Stimulated activated CD8-positive, alpha-beta memory T cell treated with anti-CD3 and anti-CD28 coated beads, Interleukin-2, amount 100 ng/mL, for 48 hours (primary cell): ENCODE results near the gene GALNTL6.
"Not testable (repeated sequence)": the region's sequence is repeated elsewhere in the genome, so short reads cannot be mapped to it uniquely, and the experiment has no call there.

Source experiments
- DNase-seq, 2 donors: peaks; one replicate each; pipeline ENCODE4 v3.0.0-alpha.2; 2020; ENCODE audit warnings: low read depth in 2 of 2

GALNTL6 gene

DNA sequence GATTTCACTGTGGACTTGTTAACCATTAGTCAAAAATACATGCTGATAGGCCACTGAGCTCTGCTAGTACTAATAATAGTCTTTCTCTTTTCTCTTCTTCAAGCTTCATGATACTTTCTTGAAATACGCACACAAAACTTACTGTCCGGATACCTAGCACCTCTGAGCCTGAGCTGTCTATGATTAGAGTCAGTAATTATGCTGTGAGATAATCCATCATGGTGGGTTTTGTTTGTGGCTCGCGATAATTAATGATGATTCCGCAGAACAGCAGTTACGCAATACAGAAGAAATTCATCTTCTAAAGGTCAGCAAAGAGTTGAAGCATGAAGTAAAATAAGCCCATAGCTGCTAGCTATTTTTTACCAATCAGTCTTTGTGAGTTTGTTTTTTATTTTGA lies 843.9 kb downstream of the GALNTL6 start:
- no peak for DNase-seq

- DNase-seq: no peak
Observed at GRCh38 chr4:172660251-172660650, 847.0 kb downstream of the GALNTL6 start.

GRCh38 chr4:172662113-172662512 lies 848.9 kb downstream of the GALNTL6 start:
- no peak for DNase-seq

GRCh38 chr4:172666711-172667368 lies 853.6 kb downstream of the GALNTL6 start:
- DNase-seq: no peak

- DNase-seq: no peak
Observed at GRCh38 chr4:172674811-172675210, 861.6 kb downstream of the GALNTL6 start.

GRCh38 chr4:172675232-172675631 lies 862.0 kb downstream of the GALNTL6 start:
- DNase-seq: no peak

DNA sequence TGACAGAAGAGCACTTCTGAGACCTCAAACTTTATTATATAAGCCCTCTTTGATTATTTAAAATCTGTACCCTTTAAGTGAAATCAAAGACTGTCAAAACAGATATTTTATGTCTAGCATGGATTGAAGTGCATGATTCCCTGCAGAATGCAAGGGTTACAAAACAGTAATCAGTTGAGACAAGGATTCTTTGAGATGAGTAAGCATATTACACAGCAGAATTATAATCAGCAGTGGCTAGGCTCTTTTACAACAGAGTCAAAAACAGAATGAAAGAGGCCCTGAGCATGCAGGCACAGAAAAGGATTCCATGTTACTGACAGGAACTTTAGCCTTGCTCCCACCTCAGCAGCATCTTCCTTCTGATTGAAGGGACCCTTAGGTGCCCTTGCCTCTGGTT lies 867.5 kb downstream of the GALNTL6 start:
- DNase-seq: no peak

- DNase-seq: no peak
Observed at GRCh38 chr4:172683021-172683420, 869.8 kb downstream of the GALNTL6 start.

DNA sequence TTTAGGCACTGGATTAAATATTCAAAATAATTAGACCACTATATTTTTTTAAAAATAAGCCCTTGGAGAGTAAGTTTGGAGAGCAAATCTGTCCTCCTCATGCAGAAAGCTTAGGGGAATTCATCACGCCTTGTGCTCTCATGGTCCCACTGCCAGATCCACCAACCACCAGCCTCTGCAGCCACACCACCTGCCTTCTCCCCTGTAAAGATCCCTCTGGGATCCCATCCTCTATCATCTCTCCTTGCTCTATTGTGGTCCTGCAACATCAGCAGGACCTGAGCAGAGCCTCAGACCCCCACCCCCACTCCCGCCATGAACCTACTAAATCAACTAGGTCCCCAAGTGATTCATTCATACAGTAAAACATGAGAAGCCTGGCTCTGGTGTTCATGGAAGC lies 872.8 kb downstream of the GALNTL6 start:
- no peak for DNase-seq

GRCh38 chr4:172688534-172688933 lies 875.3 kb downstream of the GALNTL6 start:
- DNase-seq: no peak

- no peak for DNase-seq
Observed at GRCh38 chr4:172691552-172691951, 878.3 kb downstream of the GALNTL6 start.

GRCh38 chr4:172692701-172693100 lies 879.5 kb downstream of the GALNTL6 start:
- DNase-seq: no peak

DNA sequence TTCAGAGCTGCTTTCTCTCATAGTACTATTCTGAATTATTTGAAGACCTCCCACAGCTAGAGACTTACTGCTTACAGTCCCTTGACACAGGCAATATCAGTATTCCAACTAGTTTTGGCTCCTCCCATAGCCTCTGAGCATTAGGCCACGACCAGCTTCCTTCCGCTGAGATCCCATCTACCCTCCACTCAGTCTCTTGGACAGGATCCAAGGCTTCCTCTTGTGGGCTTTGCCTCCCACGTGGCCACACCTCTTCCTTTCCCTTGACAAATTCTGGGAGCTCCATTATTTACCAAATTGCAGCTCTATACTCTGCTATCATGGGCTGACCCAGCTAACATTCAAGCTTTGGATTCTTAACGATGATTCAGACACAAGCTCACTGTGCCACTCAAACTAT lies 885.1 kb downstream of the GALNTL6 start:
- DNase-seq: no peak

- DNase-seq: no peak
Observed at GRCh38 chr4:172705565-172705964, 892.4 kb downstream of the GALNTL6 start.

- DNase-seq: no peak
Observed at GRCh38 chr4:172706000-172706399, 892.8 kb downstream of the GALNTL6 start.

DNA sequence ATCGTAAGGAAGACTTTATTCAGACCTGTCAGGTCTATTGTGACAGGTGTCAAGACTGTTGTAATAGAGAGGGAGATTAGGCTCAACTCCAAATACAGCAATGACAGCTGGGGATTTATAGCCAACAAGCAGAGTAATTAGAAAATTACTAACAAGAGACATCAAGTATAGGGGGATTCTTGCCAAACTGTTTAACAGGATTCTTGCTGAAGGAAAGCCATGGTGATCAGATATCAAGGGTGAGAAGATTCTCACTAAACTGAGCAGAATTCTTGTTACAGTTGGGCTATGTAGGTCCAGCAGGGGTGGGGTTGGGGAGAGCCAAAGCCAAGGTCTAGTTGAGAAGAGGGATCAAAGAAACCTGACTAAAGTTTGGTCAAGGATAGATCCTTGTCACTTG lies 894.4 kb downstream of the GALNTL6 start:
- DNase-seq: no peak

- no peak for DNase-seq
Observed at GRCh38 chr4:172708184-172708583, 895.0 kb downstream of the GALNTL6 start.

DNA sequence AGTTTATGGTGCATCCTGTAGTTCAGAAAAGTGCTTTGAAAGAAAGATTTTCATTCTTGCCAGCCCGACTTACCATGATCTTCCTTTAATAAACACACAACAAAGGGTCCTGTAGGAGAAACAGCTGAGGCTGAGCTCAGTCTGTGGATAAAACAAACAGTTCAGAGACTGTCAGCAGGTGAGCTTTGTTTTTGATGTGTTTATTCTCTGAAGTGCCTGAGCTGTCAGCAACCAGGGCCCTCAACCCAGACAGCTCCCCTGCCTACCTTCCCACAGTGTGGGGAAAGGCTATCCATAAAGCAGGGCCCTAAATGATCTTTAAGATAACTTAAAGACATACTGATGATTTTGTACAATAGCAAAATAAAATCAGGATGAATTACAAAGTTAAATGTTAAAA lies 896.2 kb downstream of the GALNTL6 start:
- no peak for DNase-seq

DNA sequence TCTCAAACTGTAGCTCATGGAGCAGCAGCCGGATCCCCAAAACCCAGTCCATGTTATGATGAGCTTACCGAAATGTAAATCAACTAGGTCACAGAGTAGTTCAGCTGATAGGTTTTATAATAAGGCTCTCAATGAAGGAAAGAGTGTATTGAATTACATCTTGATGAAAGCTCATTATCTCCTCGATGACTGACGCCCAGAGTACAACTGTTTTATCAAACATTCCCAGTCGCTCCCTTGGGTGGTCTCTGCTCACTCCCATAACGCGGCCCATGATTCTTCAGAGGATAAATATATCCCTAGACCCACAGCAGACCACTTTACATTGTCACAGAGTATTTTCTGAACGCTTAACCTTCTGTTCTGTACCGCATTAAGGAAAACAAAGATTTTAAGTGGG lies 903.1 kb downstream of the GALNTL6 start:
- DNase-seq: no peak

DNA sequence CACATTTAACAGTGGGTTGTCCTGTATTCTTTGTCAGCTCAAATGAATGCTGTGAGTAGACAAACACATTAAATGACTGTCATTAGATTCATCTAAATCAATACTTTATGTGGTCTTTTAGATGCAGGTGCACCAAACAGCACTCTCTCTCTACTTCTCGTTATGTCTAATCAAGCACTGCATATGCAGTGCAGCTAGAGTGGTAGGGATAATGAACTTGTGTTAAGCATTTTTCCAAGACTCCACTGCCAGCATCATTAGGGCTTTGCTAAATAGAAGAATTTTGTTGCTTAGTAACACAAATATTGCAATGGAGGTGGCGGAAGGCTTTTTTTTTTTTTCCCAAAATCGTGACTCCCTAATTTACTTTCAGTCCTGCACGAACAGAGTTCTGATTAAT lies 908.5 kb downstream of the GALNTL6 start:
- DNase-seq: no peak

DNA sequence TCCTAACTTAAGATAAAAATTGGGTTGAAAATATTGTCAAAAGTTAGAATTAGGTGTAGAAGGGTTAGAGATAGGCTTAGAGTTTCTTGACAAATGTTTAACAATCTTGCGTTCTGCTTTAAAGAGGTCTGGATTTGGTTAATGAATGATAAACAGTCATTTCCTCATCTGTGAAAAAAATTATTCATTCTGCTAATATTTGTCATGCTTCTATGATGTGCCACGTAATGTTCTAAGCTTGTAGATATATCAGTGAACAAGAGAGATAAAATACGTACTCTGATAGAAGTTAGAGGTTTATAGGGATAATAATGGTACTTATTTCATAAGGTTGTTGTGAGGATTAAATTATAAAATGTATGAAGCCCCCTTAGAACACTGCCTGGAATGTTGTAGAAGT lies 912.4 kb downstream of the GALNTL6 start:
- no peak for DNase-seq

- DNase-seq: no peak
Observed at GRCh38 chr4:172726001-172726423, 912.8 kb downstream of the GALNTL6 start.

GRCh38 chr4:172727631-172728030 lies 914.4 kb downstream of the GALNTL6 start:
- DNase-seq: no peak

GRCh38 chr4:172733645-172734044 lies 920.4 kb downstream of the GALNTL6 start:
- not testable (repeated sequence) for DNase-seq
